HEK293 (cell line): Measurements from ENCODE around the gene PNCK.

Source experiments
- CTCF ChIA-PET: fragments of 350-600 bp; formaldehyde crosslinking; extraction: SDS; loops from one replicate; lab custom pipeline; 2021; ENCODE audit warnings: antibody characterized with exemption; lab: Yijun Ruan, JAX
- POLR2A ChIA-PET: fragments of 300-600 bp; formaldehyde crosslinking; extraction: SDS; loops from one replicate; lab custom pipeline; 2020; ENCODE audit warnings: antibody characterized with exemption, inconsistent platforms; lab: Yijun Ruan, JAX
- H3K27ac ChIP-seq: fragments of 200-500 bp; sonication (Bioruptor generic); 2 replicates; pipeline ENCODE4 v1.5.1; 2014; ENCODE audit warnings: low read depth, low read length, control low read depth, inconsistent platforms; ENCODE audit errors: extremely low read depth
- H3K36me3 ChIP-seq, 2 experiments: fragments of 200-500 bp in 1 of 2; sonication (Bioruptor generic) in 1 of 2; 1 replicate in 1 of 2; 2 replicates in 1 of 2; pipeline ENCODE4 v1.5.1; 2014 to 2017; ENCODE audit warnings: inconsistent platforms in 2 of 2, low read length in 2 of 2; ENCODE audit not compliant: control insufficient read depth in 2 of 2, insufficient read depth in 1 of 2
- H3K4me1 ChIP-seq: fragments of 200-500 bp; sonication (Bioruptor generic); 2 replicates; pipeline ENCODE4 v1.5.1; 2014; ENCODE audit warnings: mild to moderate bottlenecking, low read length, inconsistent platforms; ENCODE audit not compliant: control insufficient read depth, insufficient read depth
- H3K4me3 ChIP-seq: 2 replicates; pipeline ENCODE4 v1.5.1; 2011; ENCODE audit warnings: low read depth, mild to moderate bottlenecking, control low read depth, low read length, moderate library complexity
- H3K9me3 ChIP-seq: fragments of 200-500 bp; sonication (Bioruptor generic); 2 replicates; pipeline ENCODE4 v1.5.1; 2014; ENCODE audit warnings: low read depth, low read length, inconsistent platforms; ENCODE audit not compliant: control insufficient read depth, insufficient read depth
- MYNN ChIP-seq: fragments of 450-650 bp; formaldehyde crosslinking; IDR thresholded peaks from 2 replicates; pipeline ENCODE4 v1.5.1; 2016; ENCODE audit warnings: missing biosample characterization, missing genetic modification characterization, borderline replicate concordance
- SALL2 ChIP-seq: fragments of 450-650 bp; formaldehyde crosslinking; IDR thresholded peaks from 2 replicates; pipeline ENCODE4 v1.5.0; 2017; ENCODE audit warnings: missing biosample characterization, mild to moderate bottlenecking, missing genetic modification characterization, borderline replicate concordance
- SCRT2 ChIP-seq: fragments of 450-650 bp; formaldehyde crosslinking; IDR thresholded peaks from 2 replicates; pipeline ENCODE4 v1.5.1; 2016; ENCODE audit warnings: missing biosample characterization, missing genetic modification characterization
- TCF7L2 ChIP-seq: IDR thresholded peaks from 2 replicates; pipeline ENCODE4 v1.6.1; 2011; ENCODE audit warnings: low read depth, mild to moderate bottlenecking, inconsistent platforms, low read length, moderate library complexity, borderline replicate concordance
- ZBTB17 ChIP-seq: fragments of 450-650 bp; formaldehyde crosslinking; IDR thresholded peaks from 2 replicates; pipeline ENCODE4 v1.5.1; 2016; ENCODE audit warnings: missing biosample characterization, missing genetic modification characterization
- ZBTB21 ChIP-seq: fragments of 450-650 bp; formaldehyde crosslinking; IDR thresholded peaks from 2 replicates; pipeline ENCODE4 v1.5.1; 2017; ENCODE audit warnings: missing biosample characterization, missing genetic modification characterization
- ZNF169 ChIP-seq: fragments of 450-650 bp; formaldehyde crosslinking; IDR thresholded peaks from 2 replicates; pipeline ENCODE4 v1.5.1; 2016; ENCODE audit warnings: missing biosample characterization, missing genetic modification characterization
- ZNF274 ChIP-seq, 2 experiments: fragments of 200-500 bp in 1 of 2; fragments of 450-650 bp in 1 of 2; sonication (Bioruptor generic) in 1 of 2; formaldehyde crosslinking in 1 of 2; IDR thresholded peaks; 2 replicates each; pipeline versions ENCODE4 v1.5.1 to v1.6.1; 2014 to 2016; ENCODE audit warnings: borderline replicate concordance in 1 of 2, inconsistent platforms in 1 of 2, low read length in 1 of 2, missing biosample characterization in 1 of 2, missing genetic modification characterization in 1 of 2
- ZNF48 ChIP-seq: fragments of 450-650 bp; formaldehyde crosslinking; IDR thresholded peaks from 2 replicates; pipeline ENCODE4 v1.5.1; 2016; ENCODE audit warnings: missing biosample characterization, missing genetic modification characterization
- ZNF600 ChIP-seq: fragments of 450-650 bp; formaldehyde crosslinking; IDR thresholded peaks from 2 replicates; pipeline ENCODE4 v1.5.1; 2016; ENCODE audit warnings: missing biosample characterization, missing genetic modification characterization
- ZNF654 ChIP-seq: fragments of 450-650 bp; formaldehyde crosslinking; IDR thresholded peaks from 2 replicates; pipeline ENCODE4 v1.5.1; 2016; ENCODE audit warnings: low read depth, missing biosample characterization, missing genetic modification characterization
- ZSCAN16 ChIP-seq: fragments of 450-650 bp; formaldehyde crosslinking; IDR thresholded peaks from 2 replicates; pipeline ENCODE4 v1.5.1; 2016; ENCODE audit warnings: missing biosample characterization, missing genetic modification characterization
- ZSCAN30 ChIP-seq: fragments of 450-650 bp; IDR thresholded peaks from 2 replicates; pipeline ENCODE4 v1.5.1; 2018; ENCODE audit warnings: missing biosample characterization, mild to moderate bottlenecking, missing genetic modification characterization, moderate library complexity
- TF ChIP-seq, protein P1 (sequence below): fragments of 450-650 bp; formaldehyde crosslinking; optimal IDR thresholded peaks from 2 replicates; pipeline ENCODE3; 2016; ENCODE audit warnings: missing biosample characterization, mild to moderate bottlenecking, missing genetic modification characterization
- TF ChIP-seq, protein P2 (sequence below): fragments of 450-650 bp; formaldehyde crosslinking; IDR thresholded peaks from 2 replicates; pipeline ENCODE4 v1.5.1; 2016; ENCODE audit warnings: missing biosample characterization, missing genetic modification characterization
- TF ChIP-seq, protein P3 (sequence below): fragments of 450-650 bp; formaldehyde crosslinking; IDR thresholded peaks from 2 replicates; pipeline ENCODE4 v1.5.1; 2016; ENCODE audit warnings: missing biosample characterization, missing genetic modification characterization
- TF ChIP-seq, protein P4 (sequence below): fragments of 450-650 bp; formaldehyde crosslinking; conservative IDR thresholded peaks from 2 replicates; pipeline ENCODE4 v1.5.1; 2016; ENCODE audit warnings: low read depth, missing biosample characterization, missing genetic modification characterization
- TF ChIP-seq, protein P5 (sequence below): fragments of 450-650 bp; formaldehyde crosslinking; IDR thresholded peaks from 2 replicates; pipeline ENCODE4 v1.5.1; 2016; ENCODE audit warnings: missing biosample characterization, missing genetic modification characterization

The PNCK gene

DNA sequence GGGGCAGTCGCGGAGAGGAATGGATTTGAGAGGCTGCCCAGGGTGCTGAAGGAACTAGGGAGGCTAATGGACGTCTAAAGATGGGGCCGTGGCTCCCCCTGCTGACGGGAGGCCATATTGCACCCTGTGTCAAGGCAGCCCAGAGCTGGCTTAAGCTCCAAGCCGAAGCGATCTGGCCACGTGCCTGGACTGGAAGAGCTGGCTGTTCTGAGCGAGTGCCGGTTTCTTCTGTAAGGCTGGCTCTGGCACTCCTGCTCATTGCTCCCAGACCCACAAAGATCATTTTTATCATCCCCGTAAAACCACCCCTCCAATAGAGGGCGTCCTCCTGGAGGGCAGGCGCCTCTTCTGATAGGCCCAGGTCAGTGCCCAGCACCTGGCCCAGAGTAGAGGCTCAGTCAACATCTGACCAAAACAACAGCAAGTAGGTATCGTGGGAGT is 5.6 kb downstream of the PNCK start (continued):
- TF ChIP-seq, protein P1, sequence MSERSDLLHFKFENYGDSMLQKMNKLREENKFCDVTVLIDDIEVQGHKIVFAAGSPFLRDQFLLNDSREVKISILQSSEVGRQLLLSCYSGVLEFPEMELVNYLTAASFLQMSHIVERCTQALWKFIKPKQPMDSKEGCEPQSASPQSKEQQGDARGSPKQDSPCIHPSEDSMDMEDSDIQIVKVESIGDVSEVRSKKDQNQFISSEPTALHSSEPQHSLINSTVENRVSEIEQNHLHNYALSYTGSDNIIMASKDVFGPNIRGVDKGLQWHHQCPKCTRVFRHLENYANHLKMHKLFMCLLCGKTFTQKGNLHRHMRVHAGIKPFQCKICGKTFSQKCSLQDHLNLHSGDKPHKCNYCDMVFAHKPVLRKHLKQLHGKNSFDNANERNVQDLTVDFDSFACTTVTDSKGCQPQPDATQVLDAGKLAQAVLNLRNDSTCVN (tag by site-specific recombination): peak; percentile 4
- TF ChIP-seq ZBTB21 (tag by site-specific recombination) (no peak), ZSCAN16 (tag by site-specific recombination) (peak; percentile 96), SALL2 (tag by site-specific recombination) (no peak), ZNF274 (IDR thresholded peaks at IDR 0.05; ENCODE audit: low read length) (no peak), ZNF274 (tag by site-specific recombination; IDR thresholded peaks at IDR 0.05; ENCODE audit: borderline replicate concordance) (no peak), ZNF169 (no peak), ZSCAN30 (tag by site-specific recombination) (0 out of 2 replicates have a peak, but pooled peaks have one; percentile 19), ZNF654 (tag by site-specific recombination) (peak; percentile 91)
- TF ChIP-seq, protein P2, sequence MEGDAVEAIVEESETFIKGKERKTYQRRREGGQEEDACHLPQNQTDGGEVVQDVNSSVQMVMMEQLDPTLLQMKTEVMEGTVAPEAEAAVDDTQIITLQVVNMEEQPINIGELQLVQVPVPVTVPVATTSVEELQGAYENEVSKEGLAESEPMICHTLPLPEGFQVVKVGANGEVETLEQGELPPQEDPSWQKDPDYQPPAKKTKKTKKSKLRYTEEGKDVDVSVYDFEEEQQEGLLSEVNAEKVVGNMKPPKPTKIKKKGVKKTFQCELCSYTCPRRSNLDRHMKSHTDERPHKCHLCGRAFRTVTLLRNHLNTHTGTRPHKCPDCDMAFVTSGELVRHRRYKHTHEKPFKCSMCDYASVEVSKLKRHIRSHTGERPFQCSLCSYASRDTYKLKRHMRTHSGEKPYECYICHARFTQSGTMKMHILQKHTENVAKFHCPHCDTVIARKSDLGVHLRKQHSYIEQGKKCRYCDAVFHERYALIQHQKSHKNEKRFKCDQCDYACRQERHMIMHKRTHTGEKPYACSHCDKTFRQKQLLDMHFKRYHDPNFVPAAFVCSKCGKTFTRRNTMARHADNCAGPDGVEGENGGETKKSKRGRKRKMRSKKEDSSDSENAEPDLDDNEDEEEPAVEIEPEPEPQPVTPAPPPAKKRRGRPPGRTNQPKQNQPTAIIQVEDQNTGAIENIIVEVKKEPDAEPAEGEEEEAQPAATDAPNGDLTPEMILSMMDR: peak; percentile 91
- TF ChIP-seq, all 188 proteins: peak for 13

DNA sequence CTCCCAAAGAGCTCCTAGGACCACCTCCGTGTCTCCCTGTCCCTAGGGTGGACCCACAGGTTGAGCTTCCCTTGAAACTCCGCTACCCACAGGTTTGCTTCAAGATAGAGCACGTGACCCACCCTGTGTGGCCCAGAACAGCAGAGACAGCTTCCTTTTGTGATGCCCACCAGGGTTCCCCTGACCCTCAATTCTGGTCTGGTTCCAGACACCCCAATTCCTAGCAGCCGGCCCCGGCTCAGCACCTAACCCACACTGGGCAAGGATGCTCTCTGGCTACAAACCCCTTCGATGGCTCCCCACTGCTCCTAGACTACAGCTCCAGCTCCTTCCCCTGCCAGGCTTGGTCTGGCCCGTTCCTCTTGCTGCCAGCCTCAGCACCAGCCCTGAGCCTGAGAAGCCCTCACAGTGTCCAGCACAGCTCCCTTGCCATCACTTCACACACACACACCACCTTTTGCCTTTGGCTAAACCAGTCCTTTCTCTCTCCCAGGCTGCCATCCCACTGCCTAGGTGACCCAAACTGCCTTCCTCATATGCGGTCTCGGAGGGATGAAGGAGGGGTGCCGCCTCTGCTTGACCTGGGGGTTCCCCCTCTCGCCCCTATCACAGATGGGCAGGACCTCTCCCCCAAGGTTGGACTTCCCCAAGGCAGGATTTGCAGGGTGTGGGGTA is 6.2 kb downstream of the PNCK start:
- Histone ChIP-seq H3K27ac (no peak overlapping the region), H3K4me1 (no peaks in the 10 kb centered on the region), H3K36me3 (no peaks in the 10 kb centered on the region), H3K9me3 (no peaks in the 10 kb centered on the region), H3K4me3 (no peak overlapping the region)
- POLR2A ChIA-PET: interaction anchor here (1.1 to 1.8 kb wide), 2 partner anchors 41 to 69 kb away, joined by 4 to 5 read pairs; no protein-coding TSS in a partner anchor
- CTCF ChIA-PET: interaction anchor here (0.7 to 5.2 kb wide), 41 partner anchors 9 to 725 kb away, joined by 3 to 63 read pairs (median 6); partner anchors contain the start of genes ARHGAP4, DUSP9 and SLC6A8
- TF ChIP-seq, protein P3, sequence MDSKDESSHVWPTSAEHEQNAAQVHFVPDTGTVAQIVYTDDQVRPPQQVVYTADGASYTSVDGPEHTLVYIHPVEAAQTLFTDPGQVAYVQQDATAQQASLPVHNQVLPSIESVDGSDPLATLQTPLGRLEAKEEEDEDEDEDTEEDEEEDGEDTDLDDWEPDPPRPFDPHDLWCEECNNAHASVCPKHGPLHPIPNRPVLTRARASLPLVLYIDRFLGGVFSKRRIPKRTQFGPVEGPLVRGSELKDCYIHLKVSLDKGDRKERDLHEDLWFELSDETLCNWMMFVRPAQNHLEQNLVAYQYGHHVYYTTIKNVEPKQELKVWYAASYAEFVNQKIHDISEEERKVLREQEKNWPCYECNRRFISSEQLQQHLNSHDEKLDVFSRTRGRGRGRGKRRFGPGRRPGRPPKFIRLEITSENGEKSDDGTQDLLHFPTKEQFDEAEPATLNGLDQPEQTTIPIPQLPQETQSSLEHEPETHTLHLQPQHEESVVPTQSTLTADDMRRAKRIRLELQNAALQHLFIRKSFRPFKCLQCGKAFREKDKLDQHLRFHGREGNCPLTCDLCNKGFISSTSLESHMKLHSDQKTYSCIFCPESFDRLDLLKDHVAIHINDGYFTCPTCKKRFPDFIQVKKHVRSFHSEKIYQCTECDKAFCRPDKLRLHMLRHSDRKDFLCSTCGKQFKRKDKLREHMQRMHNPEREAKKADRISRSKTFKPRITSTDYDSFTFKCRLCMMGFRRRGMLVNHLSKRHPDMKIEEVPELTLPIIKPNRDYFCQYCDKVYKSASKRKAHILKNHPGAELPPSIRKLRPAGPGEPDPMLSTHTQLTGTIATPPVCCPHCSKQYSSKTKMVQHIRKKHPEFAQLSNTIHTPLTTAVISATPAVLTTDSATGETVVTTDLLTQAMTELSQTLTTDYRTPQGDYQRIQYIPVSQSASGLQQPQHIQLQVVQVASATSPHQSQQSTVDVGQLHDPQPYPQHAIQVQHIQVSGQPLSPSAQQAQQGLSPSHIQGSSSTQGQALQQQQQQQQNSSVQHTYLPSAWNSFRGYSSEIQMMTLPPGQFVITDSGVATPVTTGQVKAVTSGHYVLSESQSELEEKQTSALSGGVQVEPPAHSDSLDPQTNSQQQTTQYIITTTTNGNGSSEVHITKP (tag by site-specific recombination): 0 out of 2 replicates have a peak, but pooled peaks have one; percentile 12
- TF ChIP-seq MYNN (tag by site-specific recombination) (no peak), ZBTB17 (no peak), SCRT2 (tag by site-specific recombination) (no peak), ZNF600 (tag by site-specific recombination) (0 out of 2 replicates have a peak, but pooled peaks have one; percentile 8), TCF7L2 (no peak), ZNF48 (no peak)
- TF ChIP-seq, protein P1 (tag by site-specific recombination): peak; percentile 7
- TF ChIP-seq, protein P4, sequence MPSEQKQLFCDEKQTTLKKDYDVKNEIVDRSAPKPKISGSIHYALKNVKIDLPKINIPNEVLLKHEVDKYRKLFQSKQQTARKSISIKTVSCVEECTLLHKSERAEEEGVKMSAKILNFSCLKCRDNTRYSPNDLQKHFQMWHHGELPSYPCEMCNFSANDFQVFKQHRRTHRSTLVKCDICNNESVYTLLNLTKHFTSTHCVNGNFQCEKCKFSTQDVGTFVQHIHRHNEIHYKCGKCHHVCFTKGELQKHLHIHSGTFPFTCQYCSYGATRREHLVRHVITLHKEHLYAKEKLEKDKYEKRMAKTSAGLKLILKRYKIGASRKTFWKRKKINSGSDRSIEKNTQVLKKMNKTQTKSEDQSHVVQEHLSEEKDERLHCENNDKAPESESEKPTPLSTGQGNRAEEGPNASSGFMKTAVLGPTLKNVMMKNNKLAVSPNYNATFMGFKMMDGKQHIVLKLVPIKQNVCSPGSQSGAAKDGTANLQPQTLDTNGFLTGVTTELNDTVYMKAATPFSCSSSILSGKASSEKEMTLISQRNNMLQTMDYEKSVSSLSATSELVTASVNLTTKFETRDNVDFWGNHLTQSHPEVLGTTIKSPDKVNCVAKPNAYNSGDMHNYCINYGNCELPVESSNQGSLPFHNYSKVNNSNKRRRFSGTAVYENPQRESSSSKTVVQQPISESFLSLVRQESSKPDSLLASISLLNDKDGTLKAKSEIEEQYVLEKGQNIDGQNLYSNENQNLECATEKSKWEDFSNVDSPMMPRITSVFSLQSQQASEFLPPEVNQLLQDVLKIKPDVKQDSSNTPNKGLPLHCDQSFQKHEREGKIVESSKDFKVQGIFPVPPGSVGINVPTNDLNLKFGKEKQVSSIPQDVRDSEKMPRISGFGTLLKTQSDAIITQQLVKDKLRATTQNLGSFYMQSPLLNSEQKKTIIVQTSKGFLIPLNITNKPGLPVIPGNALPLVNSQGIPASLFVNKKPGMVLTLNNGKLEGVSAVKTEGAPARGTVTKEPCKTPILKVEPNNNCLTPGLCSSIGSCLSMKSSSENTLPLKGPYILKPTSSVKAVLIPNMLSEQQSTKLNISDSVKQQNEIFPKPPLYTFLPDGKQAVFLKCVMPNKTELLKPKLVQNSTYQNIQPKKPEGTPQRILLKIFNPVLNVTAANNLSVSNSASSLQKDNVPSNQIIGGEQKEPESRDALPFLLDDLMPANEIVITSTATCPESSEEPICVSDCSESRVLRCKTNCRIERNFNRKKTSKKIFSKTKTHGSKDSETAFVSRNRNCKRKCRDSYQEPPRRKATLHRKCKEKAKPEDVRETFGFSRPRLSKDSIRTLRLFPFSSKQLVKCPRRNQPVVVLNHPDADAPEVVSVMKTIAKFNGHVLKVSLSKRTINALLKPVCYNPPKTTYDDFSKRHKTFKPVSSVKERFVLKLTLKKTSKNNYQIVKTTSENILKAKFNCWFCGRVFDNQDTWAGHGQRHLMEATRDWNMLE (tag by site-specific recombination): 0 out of 2 replicates have a peak, but pooled peaks have one; percentile 46
- TF ChIP-seq, protein P5, sequence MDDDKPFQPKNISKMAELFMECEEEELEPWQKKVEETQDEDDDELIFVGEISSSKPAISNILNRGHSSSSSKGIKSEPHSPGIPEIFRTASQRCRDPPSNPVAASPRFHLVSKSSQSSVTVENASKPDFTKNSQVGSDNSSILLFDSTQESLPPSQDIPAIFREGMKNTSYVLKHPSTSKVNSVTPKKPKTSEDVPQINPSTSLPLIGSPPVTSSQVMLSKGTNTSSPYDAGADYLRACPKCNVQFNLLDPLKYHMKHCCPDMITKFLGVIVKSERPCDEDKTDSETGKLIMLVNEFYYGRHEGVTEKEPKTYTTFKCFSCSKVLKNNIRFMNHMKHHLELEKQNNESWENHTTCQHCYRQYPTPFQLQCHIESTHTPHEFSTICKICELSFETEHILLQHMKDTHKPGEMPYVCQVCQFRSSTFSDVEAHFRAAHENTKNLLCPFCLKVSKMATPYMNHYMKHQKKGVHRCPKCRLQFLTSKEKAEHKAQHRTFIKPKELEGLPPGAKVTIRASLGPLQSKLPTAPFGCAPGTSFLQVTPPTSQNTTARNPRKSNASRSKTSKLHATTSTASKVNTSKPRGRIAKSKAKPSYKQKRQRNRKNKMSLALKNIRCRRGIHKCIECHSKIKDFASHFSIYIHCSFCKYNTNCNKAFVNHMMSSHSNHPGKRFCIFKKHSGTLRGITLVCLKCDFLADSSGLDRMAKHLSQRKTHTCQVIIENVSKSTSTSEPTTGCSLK: no peak
